GM19023 (cell line): ENCODE results near the gene PPIC.

Experiments used
- ATAC-seq: cut with Tn5 transposase; IDR thresholded peaks from one replicate; pipeline ENCODE4 v1.9.1; 2021; ENCODE audit warnings: mild to moderate bottlenecking, moderate library complexity; ENCODE audit not compliant: unreplicated experiment

PPIC gene

GRCh38 chr5:123036391-123037103 lies at the start of gene PPIC:
PPIC (minus strand) TSS chr5:123036725; CDS start chr5:123036625, 100 bp downstream.
- peak; percentile 66 for ATAC-seq

DNA sequence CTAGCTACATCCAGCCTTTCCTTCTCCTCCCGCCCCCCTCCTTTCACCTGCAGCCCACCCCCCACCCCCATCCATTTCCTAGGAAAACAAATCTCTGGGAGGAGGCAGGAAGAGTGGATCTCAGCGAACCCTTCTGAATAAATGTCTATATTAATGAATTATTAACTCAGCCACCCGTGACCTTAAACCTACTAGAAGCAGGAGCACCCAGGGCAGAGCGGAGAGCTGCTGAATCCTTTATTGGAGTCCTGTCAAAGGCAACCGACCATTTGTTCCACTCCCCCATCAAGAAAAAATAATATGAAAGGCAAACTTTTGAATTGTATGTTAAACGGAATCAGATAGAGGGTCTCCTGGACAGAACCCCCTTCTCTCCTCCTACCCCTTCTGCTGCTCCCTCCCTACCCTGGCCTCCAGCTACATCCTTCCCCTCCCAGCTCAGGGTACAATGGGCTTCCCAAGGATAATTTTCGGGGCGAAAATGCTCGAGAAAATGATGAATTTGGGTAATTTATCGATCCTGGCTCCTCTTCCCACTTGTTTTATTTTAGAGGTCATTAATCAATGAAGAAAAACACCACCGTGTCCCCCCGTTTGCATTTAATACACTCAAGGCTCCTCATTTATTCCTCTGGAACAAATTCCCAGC lies 49.2 kb upstream of the PPIC start:
- no peak for ATAC-seq

DNA sequence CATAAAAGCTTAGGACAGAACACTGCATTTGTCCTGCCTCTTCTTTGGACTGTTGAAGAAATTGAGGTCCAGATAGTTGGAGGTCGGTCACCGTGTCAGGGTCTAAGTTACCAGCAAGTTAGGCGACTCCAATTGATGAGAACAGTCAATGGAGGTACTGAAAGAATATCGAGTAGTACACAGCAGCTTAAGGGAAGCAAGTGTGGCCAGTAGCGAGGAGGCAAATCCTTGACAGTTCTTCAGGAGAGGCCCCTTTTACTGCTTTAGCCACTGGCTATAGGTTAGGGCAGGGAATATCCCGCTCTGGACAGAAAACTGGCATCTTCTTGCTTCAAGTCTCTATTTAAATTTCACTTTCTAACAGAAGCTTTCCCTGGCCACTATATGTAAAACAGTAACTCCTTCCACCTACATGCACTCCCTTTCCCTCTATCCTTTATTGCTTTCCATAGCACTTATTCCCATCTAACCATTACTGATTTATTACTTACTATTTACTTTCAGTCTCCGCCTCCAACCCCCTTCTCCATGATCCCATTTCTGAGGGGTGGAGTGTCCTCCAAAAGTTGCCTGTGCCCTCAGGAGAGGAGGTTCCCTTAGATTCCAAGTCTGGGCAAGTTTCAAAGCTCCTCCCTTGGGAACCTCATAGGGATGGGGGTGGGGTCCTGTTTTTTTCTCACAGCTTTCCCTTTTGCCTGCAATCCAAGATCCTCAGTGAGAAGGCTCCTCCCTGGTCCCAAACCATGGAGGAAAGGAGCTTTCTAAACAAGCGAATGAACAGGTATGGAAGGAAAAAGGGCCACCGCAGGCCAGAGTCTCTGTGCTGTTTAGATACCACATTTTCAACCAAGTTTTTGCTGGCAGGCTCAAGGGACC lies 48.4 kb upstream of the PPIC start:
- no peak for ATAC-seq

DNA sequence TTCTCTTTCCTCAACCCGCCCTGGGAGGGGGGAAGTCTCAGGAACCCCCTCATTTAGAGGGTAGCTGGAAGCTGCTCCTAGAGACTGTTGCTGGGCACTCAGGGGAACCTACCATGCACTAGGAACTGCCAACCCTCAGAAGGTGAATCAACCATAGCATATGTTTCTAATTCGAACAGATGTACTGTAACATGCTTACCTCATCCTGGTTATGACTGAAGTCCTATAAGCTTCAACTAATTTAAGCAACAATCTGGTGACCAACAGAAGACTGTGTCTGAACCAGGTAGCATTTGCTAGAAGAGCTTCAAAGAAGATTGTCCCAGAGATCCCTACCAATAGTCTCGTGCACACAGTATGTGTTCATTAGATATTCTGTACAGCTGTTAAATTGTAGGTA lies 46.8 kb upstream of the PPIC start:
- ATAC-seq: no peak

DNA sequence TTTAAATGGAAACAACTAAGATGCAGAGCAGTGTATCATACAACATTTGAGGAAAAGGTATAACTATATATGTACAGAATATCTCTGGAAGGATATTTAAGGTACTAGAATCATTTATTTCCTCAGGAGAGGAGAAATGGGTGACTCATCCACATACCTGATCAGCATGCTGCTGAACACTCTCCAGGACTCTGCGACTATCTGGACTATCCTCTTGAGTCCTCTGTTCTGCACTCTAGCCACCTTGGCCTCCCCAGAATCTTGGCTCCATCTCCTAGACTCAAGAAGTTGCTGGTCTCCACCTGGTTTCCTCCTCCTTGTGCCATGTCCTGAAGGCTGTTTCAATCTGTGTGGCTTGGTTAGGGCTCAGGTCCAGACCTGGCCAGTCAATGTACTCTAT lies 43.7 kb upstream of the PPIC start:
- ATAC-seq: no peak

DNA sequence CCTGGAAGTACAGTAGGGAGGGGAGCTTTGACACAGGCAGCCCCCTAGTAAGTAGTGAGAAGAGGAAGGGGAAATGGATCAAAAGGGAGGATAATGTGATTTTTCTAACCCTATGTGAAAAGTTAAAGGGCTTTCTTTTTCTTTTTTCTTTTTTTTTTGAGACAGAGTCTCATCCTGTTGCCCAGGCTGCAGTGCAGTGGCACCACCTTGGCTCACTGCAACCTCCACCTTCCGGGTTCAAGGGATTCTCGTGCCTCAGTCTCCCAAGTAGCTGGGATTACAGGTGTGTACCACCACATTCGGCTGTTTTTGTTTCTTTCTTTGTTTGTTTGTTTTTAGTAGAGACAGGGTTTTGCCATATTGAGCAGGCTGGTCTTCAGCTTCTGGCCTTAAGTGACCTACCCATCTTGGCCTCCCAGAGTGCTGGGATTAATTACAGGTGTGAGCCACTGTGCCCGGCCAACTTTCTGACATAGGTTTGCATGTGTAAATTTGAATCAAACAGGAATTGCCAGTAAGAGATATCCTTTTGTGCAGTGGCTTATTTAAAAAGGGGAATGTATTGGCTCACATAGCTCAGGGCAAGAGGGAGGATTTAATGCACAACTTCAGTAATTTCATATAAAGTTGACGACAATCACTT lies 39.1 kb upstream of the PPIC start:
- ATAC-seq: no peak

GRCh38 chr5:123068368-123068938 lies 31.9 kb upstream of the PPIC start:
- no peak for ATAC-seq

DNA sequence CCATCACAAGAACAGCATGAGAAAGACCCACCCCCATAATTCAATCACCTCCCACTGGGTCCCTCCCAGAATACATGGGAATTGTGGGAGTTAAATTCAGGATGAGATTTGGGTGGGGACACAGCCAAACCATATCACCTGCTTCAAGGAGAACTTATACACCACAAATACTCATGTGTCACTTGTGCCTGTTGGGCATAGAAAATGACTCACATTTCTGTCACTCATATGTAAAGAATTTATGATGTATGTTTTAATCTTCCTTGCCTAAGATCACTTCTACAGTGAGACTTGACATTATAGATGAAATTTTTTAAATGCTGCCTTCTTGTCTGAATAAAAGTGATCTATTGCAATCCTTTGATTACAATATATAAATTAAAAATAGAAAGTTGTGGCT lies 29.5 kb upstream of the PPIC start:
- no peak for ATAC-seq

- no peak for ATAC-seq
Measured at GRCh38 chr5:123059455-123059854, 22.9 kb upstream of the PPIC start.

DNA sequence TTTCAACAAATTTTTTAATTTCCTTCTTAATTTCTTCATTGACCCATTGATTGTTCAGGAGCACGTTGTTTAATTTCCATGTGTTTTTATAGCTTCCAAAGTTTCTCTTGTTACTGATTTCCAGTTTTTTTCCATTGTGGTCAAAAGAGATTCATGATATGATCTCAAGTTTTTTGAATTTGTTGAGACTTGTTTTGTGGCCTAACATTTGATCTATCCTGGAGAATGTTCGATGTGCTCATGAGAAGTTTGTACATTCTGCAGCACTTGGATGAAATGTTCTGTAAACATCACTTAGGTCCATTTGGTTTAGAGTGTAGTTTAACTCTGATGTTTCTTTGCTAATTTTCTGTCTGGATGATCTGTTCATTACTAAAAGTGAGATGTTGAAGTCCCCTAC lies 14.7 kb upstream of the PPIC start:
- ATAC-seq: no peak

DNA sequence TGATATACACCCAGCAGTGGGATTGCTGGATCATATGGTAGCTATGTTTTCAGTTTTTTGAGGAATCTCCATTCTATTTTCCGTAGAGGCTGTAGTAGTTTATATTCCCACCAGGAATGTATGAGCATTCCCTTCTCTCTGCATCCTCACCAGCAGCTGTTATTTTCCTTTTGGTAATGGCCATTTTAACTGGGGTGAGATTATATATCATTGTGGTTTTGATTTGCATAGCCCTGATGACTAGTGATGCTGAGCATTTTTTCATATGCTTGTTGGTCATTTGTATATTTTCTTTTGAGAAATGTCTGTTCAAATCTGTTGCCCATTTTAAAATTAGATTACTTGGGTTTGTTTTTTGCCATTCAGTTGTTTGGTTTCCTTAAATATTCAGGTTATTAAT lies 11.2 kb upstream of the PPIC start:
- ATAC-seq: no peak

GRCh38 chr5:123046222-123046621 lies 9.7 kb upstream of the PPIC start:
- ATAC-seq: no peak

GRCh38 chr5:123044926-123045617 lies 8.5 kb upstream of the PPIC start:
- ATAC-seq: no peak

DNA sequence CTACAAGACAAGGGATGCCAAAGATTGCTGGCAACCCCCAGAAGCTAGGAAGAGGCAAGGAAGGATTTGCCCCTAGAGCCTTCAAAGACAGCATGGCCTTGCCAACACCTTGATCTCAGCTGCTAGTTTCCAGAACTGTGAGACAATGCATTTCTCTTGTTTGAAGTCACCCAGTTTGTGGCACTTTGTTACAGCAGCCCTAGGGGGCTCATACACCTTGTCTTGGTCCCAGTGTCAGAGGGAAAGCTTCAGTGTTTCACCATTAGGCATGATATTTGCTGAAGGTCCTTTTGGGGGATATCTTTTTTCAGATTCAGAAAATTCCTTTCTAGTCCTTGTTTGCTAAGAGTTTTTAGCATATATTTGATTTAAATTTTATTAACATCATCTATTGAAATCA lies 3.1 kb upstream of the PPIC start:
- ATAC-seq: no peak

- no peak for ATAC-seq
Measured at GRCh38 chr5:123037104-123037418, 536 bp upstream of the PPIC start.

- peak; percentile 4 for ATAC-seq
Measured at GRCh38 chr5:123035918-123036390, 571 bp downstream of the PPIC start.

- ATAC-seq: no peak
Measured at GRCh38 chr5:123035360-123035917, 1.1 kb downstream of the PPIC start.

DNA sequence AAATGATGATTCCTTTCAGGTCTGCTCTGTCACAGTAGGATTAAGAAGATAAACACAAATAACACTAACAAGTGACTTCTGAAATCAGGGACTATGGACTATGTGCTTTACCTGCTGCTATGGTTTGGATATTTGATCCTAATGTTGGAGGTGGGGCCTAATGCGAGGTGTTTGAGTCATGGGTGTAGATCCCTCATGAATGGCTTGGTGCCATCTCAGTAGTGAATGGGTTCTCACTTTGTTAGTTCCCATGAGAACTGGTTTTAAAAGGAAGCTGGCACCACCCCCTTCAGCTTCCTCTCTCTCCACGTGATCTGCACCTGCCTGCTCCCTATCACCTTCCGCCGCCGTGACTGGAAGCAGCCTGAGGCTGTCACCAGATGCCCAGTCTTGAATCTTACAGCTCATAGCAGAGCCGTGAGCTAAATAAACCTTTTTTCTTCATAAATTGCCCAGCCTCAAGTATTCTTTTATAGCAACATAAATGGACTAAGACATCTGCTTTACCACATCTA lies 3.3 kb downstream of the PPIC start:
- ATAC-seq: no peak

DNA sequence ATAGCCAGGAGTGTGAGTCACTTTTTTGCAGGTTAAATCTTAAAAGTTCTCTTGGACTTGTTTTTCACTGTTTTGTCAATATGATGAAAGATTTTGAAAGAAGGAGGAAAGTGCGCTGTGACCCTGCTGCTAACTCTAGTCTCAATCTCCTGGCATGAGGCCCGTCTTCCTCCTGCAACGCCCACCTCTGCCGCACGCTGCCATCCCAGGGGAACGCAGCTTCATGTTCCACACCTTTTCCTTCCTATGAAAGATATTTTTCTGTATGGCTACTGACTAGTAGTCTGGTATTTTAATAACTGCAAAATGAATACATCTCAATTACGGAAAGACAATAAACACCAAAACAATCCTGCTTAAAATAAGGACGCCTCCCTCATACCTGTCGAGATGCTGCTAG lies 8.3 kb downstream of the PPIC start:
- no peak for ATAC-seq

DNA sequence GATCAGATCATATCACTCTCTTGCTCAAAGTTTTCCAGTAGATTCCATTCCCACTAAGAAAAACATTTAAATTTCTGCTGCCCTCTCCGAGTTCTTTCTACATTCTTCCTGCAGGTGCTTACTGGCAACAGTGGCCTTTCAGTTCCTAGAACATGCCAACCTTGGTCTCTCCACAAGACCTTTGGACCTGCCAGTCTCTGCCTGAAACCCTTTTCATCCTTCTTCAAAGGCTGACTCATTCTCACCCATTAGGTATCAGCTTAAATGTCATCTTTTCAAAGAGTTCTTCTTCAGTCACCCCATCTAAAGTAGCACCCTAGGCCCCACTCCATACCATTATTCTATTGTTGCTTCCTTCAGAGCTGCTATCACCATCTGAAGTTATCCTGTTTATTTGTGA lies 21.8 kb downstream of the PPIC start:
- ATAC-seq: no peak
